Stimulated activated CD4-positive, alpha-beta T cell treated with anti-CD3 and anti-CD28 coated beads, Interleukin-2, amount 100 ng/mL, for 24 hours (primary cell): ENCODE data around the gene SLC15A1.

Experiments
- DNase-seq, 2 donors: peaks; one replicate each; pipeline ENCODE4 v3.0.0-alpha.2; 2020

The SLC15A1 gene

DNA sequence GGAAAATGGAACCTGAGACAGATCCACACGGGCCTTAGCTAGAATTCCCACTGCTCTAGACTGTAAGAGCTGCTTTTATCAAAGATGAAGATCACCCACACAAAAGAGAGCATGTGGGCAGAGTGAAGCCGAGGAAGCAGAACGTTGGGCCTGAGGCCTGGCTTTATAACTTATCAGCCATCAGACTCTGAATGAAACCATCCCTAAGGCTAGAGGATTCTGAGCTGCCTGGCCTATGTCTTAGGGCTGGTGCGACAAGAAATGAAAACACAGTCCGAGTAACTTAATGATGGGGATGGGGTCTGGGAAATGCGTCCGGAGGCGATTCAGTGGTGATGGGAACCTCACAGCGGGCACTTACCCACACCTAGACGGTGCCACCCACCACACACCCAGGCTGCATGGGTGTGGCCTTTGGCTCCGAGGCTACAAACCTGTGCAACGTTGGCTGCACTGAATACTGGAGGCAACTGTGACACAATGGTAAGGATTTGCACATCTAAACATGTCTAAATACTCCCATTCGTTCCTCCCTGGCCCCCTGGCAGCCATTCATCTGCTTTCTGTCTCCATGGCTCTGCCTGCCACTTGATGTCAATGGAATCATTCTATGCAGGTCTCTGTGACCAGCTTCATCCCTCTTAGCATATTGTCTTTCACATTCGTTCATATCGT is 62.0 kb downstream of the SLC15A1 start:
- DNase-seq: no peak

DNA sequence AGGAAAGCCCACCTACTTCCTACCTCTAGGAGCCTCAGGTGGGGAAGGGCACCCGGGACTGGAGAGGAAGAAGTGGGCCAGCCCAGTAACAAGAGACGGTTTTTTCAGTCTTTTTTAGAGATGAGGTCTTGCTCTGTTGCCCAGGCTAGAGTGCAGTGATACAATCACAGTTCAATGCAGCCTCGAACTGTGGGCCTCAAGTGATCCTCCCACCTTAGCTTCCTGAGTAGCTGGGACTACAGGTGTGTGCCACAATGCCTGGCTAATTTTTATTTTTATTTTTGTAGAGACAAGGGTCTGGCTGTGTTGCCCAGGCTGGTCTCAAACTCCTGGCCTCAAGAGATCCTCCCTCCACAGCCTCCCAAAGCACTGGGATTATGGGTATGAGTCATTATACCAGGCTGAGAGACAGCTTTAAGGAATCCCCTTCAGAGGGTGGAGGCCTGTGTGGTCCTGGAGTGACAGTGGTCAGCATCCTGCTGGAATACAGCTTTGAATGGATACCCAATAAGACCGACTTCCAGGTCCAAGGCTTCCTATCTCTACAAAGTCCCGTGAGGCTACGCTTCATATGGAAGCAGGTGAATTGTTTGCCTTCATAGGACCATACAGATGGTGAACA is 63.0 kb downstream of the SLC15A1 start:
- no peak for DNase-seq

DNA sequence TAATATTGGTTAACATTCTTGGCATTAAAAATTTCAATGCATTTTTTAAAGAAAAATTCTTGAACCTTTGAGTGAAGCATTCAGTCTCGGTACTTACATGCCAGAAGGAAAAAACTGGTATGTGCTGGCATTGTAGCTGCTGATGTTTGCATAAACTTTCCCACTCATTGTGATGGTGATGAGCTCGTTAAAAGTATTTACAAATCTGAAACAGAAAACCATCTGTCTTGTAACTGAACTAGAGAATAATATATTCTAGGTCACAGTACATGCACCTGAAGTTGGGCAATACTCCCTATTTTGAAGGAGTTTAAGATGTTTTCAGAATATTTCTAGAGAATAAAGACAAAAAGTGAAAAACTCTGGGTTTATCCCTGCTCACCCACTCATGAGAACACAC is 64.1 kb downstream of the SLC15A1 start:
- DNase-seq: no peak

DNA sequence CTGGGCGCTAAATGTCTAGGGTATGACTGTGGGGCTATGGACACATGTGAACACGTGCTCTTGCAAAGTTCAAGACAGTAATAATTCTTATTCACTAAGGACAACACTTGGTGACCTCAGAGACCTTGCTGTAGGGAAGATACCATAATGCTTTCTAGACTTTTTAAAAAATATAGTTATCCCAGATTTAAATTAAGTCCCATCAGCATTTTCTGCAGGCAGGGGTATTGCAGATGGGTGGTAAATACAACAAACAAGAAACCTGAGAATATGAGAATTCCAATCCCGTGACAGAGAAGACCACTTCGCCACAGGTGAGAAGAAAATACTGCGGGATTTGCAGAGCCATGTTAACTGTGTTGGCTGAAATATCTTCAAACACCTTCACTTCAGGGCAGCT is 65.2 kb downstream of the SLC15A1 start:
- no peak for DNase-seq

DNA sequence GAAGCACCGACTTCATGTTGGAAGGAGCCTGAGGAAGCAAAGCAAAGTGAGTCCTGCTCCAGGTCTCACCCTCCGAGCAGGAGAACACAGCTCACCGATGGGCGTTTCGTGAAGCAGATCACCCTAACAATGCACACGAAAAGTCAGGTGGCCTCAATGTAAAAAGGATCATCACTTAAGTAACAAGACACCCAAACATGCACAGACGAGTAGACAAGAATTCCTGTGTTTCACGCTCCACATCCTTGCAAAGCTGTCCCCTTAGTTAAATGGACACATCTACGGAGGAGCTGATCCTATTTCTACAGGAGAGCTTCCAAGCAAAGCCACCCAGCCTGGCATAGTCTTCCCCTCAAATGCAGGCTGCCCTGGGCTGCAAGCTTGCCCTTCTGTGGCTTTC is 66.2 kb downstream of the SLC15A1 start:
- no peak for DNase-seq

DNA sequence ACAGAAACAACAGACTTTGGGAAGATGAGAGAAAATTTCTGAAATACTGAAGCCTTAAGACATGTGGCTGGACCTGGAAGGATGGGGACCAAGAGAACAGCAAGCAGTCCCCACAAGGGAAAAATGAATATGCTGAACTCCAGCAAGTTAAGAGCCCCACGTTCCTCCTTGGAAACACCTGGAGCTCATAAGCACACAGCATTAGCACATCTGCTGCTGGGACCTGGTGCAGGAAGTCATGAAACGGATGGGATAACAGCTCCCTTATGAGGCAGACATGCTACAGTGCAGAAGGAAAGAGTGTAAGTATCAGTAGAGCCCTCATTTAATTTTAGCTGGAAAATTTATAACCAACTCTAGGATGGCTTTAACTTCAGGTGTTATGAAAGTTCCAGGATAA is 67.3 kb downstream of the SLC15A1 start:
- DNase-seq: no peak

DNA sequence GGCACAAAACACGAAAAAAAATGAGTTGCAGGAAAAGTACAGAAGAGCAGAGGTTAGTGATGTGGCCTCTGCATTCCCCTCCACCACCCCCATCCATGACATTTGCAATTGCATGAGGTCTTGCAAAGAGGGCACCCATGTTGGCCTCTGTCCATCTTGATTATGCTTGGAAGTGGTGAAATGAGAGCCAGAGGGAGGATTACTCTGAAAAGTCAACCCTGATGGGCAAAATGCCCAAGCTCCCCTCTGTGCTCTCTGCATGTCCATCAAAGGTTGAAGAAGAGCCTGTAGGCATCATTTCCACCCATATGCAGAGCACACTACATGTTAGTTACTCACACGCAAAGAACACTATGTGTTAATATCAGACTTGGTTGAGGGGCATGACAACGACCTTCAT is 71.4 kb downstream of the SLC15A1 start:
- no peak for DNase-seq

DNA sequence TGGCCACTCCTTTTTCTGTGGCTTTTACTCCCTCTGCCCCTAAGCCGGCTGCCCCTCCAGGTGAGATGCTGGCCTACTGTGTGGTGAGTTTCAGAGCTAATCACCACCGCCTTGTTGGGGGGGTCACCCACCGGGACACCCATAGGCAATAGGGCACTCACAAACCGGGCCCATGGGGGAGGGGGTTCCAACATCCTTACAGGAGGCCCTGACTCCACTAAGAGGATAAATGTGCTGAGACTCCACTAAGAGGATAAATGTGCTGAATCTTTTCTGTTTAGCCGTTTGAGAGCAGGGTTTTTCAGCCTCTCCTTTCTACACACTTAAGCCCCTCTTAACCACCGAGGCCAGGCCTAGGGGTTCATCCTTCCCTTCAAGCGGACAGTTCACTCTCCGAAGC is 73.7 kb downstream of the SLC15A1 start:
- no peak for DNase-seq

DNA sequence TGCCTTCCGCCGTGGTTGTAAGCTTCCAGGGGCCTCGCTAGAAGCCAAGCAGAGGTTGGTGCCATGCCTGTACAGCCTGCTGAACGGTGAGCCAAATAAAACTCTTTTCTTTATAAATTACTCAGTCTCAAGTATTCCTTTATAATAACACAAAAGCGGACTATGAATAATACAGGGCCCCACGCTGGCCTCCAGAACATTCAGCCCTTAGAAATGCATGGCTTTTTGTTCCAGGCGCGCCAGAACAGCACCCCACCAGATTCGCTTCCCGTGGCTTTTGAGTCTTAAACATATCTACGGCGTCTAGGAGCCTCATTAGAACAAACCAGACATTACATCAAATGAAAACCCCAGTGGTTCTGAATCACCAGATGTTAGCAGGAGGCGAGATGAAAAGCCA is 75.1 kb downstream of the SLC15A1 start:
- DNase-seq: no peak

DNA sequence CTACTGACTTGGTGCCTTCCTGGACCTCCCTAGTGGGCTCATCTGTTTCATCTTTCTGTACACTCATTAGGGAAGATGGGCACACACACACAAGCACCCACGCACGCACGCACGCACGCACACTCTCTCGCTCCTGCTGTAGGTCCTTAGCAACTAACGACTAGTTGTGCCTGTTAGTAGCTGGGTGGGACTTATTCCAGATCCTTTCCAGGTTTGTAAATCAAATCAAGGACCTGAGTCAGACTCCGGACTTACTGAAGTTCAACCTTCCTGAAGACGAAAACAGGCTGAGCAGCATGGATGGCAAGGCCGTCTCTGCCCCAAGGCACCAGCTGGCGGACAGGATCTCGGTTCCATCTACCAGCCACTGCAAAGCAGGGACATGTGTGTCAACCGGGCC is 76.2 kb downstream of the SLC15A1 start:
- no peak for DNase-seq

DNA sequence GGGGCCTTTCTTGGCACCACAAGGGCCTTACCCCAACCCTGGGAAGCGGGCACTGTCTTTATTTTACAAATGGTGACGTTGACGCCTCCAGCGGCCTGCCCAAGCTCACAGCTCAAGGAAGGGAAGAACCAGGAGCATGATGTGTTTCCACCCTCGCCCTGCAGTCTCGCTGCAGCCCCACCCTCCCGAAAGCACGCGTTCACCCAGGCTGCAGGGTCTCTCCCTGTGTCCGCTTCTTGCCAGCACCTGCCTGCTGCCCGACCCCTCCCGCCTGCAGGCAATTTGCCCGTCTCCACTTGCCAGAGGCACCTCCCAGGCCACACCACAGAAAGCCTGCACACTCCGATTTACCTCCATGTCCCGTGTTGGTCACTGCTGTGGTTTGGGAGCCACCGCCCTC is 76.6 kb downstream of the SLC15A1 start:
- DNase-seq: no peak

DNA sequence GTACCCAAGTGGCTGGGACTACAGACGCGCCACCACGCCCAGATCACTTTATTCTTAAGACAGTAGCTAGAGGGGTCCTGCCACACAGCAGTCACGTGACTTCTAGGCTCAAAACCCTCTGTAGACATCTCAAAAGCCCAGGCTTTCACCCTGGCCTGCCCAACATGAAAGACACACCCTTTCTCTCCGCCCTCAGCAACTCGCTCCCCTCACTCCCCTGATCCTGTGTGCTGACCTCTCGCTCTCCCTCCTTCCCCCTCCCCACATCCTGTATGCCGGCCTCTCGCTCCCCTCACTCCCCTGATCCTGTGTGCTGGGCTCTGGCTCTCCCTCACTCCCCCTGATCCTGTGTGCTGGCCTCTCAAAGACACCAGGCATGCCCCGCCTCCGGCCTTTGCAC is 77.4 kb downstream of the SLC15A1 start:
- no peak for DNase-seq

DNA sequence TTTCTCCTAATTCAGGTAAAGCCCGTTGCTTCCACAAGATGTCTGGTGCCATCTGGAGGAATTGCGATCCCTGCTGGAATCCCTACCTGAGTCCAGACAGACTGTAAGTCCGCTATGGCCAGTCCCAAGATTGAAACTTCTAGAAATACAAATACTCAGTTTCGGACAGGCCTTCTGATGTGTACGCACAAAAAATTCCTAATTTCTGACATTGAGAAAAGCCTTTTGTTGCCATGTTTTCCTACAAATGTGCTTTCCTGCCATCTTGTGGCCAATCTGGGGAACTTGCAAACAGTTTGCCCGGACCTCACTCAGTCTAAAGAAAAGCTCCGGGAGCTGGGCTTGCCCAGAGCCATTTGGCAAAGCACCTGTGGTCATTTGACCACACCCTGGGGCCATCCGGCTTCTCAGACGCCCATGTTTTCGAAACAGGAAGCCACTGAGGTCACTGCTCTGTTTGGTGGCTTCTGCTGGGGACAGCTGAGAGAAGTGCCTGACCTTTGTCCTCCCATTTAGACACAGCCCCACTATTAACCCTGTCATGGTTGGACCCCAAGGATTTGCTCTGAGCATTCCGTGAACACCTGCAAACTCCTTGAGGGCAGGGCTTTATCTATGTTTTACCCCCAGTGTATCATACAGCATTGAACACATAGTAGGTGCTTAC is 79.4 kb downstream of the SLC15A1 start:
- DNase-seq: peak; percentile 47 to 55

DNA sequence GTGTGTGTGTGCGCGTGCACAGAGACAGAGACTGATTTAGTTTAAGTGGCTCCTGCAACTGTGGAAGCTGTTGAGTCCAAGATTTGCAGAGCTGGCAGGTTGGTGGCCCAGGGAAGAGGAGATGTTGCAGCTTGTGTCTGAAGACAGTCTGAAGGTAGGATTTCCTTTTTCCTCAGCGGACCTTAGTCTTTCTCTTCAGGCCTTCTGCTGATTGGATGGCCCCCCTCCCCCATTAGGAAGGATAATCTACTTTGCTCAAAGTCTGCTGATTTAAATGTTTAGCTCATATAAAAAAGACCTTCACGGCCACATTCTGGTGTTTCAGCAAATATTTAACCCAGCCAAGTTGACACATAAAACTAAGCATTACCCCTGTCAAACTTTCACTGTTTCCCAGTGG is 84.3 kb downstream of the SLC15A1 start:
- no peak for DNase-seq

DNA sequence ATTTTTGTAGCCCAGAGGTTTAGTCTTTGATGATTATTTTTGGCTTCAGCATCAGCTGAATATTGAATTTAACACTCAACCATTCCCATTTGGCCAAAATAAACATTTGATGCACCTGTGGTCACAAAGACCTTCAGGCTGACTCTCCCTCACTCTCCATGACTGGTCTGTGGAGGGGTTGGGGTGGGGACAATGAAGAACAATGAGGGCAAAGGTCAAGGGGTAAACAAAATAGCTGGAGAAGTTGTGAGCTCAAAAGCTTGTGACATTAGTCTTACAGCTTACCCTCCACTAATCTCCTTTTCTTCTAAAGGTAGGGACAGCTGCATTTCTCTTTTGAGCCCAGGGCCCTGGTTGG is 86.9 kb downstream of the SLC15A1 start:
- no peak for DNase-seq

DNA sequence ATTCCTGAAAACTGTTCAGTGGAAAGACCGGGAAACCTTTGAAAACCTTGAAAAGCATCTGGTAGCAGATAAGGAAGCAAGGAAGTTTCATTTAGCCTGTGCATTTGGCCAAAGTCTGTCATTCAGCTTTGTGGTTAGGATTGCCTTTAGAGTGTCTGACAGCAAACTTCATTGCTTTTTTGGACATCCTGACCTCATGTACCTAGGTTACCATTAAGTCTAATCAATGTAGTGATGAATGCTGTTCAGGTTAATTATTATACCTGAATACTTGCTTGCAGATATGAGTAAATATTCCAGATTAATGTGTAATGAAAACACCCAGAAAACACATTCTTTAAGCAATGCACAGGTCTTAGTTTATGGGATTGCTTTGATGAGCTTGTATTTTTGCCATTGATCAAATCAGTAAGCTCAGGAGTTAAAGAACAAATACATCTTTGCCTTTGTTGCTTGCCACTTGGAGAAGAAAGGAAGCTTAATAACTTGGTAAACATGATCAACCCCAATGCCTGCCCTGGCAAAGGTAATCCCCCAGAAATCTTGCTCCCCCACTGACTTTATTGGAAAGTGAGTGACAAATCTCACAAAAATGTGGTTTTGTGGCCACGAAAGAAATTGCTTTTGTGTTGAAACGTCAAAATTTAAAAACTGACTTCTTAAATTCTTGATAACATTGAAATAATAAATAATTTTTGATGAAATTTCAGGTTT is 87.4 kb downstream of the SLC15A1 start:
- DNase-seq: no peak

DNA sequence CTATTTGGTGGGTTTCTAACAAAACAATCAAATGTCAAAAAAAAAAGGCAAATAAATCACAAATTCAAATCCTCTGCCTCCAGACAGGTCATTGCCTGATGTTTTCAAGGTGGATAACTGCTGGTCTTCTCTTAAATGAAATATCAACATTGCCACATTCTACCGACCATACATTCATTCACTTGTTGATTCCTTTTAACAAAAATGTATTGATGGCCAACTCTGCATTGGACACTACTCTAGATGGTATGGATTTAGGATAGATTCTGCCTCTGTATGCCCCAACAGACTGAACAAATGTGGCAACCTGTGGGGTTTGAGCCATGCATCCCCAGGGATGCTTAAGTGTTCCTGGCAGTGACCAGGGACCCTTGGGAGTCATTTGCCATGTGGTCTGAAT is 88.0 kb downstream of the SLC15A1 start:
- DNase-seq: no peak

DNA sequence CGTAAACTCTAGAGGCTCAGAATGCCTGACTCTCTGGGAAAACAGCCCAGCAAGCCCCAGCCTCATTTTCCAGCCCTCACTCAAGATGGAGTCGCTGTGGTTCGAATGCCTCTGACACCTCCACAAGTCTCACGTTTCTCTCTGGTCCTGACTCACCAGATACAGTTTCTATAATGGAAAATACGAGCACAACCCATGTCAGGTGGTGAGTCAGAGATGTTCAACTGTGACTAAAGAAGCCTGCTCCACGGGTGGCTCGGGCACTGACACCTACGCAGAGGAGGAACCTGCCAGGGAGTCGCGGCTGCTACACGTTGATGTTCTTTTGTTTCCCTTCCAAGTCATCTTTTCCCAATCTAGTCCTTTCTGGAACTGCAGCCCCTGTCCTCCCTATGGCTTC is 88.4 kb downstream of the SLC15A1 start:
- peak; percentile 70 to 73 for DNase-seq

DNA sequence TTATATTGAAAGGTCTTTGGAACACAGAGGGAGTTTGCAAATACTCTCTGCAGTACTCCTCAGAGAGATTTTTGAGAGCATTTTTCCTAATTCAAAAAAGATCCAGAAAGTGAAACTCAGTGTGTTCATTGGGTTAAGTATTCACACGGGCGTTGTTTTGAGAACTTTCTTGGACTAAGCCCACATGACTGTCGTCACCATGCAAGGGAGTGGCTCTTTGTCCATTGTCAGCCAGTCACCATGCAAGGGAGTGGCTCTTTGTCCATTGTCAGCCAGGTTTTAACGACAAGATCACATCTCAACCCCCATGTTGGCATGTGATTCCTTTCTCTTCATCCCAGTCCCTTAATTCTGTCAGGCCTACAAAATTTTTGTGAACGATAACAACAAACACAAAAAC is 94.3 kb downstream of the SLC15A1 start:
- DNase-seq: no peak

DNA sequence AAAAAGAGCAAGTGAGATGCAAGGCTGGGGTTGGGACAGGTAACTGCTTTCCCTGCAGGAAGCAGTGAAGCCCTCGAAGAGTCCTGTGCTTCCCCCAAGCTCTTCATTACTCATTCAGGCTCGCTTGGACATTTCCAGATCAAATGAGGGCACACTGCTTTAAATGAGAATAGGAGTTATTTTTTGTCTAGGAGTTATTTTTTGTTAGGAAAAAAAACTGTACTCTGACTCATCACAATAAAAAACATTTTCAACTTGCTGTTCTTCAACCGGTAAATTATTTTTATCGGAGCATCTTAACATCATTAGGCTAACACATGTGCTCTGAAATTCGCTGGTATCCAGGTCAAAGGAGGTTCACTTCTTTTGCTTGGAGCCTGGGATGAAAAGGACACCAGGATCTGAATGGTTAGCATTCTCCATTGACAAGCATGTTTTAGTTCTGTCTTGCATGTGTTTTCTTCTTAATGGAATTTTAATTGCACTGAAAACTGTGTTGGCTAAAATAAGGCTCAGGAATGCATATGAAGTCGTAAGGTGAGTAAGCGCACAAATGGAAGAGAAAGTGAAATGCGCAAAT is 94.9 kb downstream of the SLC15A1 start:
- no peak for DNase-seq

DNA sequence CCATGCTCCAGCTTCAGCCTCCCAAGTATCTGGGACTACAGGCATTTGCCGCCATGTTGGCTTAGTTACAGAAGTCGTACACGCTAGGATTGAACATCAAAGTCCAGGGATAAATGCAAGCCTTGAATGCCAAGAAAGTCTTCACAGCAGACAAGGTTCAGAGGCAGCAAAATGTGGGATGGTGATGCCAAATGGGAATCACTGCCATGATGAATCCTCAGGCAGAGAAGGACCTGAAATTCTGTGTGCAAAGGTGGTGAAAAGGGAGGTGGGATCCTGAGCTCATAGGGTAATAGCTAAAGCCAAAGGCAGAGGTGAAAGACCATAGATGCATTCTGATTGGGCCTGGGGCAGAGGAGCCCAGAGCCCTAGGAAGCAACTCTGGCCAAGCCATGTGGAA is 96.2 kb downstream of the SLC15A1 start:
- DNase-seq: no peak

DNA sequence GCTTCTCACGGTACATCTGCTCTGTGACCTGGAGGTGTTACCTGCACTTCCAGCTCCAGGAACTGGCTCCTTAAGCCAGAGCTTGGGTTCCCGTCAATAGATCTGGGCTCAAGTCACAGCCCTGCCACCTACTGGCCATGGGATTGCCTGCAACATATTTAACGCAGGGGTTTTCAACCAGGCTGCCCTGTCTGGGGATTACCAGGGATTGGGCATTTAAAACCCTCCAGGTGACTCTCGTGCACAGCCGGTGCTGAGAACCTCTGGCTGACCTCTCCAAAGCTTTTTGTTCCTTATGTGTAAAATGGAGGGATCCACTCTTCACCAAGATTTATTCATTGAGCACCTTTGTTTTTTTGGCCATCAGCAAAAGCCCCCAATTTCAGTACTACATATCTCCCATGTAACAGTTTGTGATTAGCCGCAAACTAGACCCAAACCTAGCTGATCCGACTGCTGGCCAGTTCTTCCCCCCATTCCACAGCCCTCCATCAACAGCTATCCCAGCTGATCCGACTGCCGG is 98.9 kb downstream of the SLC15A1 start:
- peak; percentile 79 for DNase-seq

DNA sequence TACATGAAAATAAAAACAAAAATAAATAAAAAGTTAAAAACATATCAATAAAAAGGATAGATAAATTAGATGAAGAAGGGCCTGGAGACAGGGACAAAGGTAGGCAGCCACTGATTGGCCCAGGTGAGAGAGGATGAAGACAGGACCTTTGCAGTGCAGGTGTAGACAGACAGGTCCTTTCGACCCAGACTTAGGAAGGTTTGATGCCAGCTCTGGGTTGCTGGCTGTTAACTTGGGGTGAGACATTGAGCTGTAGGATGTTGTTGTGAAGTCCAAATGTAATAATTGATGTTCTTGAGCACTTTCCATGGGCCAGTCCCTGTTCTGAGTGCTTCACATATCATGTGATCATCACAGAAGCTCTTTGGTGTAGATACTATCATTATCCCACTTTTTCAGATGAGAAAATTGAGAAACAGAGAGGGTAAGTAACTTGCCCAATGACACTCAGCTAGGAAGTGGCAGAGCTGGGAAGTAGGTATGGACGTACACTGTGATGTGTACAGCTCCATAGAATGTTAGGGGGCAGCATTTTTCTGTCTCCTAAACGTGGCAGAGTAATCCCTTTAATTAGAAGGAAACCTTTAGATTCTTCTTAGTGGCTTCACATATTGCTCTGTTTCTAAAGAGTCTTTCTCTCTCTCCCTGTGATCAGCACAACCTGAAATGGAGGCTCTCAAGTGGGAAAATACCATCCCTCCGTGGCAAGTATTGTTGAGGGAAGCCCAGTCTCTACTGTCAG is 99.6 kb downstream of the SLC15A1 start:
- no peak for DNase-seq
